HG03354 (cell line): ENCODE results near the gene CELA3A.
"Not testable (repeated sequence)": the region's sequence is repeated elsewhere in the genome, so short reads cannot be mapped to it uniquely, and the experiment has no call there.

Source experiments
- ATAC-seq: cut with Tn5 transposase; IDR thresholded peaks from one replicate; pipeline ENCODE4 v1.9.1; 2021; ENCODE audit warnings: mild to moderate bottlenecking; ENCODE audit not compliant: unreplicated experiment, poor library complexity, severe bottlenecking

CELA3A gene

GRCh38 chr1:21980515-21981220, 20.8 kb upstream of the CELA3A start:
- not testable (repeated sequence) for ATAC-seq

- not testable (repeated sequence) for ATAC-seq
These were observed 20.2 kb upstream of the CELA3A start for GRCh38 chr1:21981253-21981652.

GRCh38 chr1:21982122-21982521, 19.3 kb upstream of the CELA3A start:
- not testable (repeated sequence) for ATAC-seq

- ATAC-seq: not testable (repeated sequence)
These were observed 17.9 kb upstream of the CELA3A start for GRCh38 chr1:21983539-21983938.

- not testable (repeated sequence) for ATAC-seq
These were observed 15.6 kb upstream of the CELA3A start for GRCh38 chr1:21985893-21986292.

GRCh38 chr1:21986386-21986785, 15.1 kb upstream of the CELA3A start:
- ATAC-seq: not testable (repeated sequence)

GRCh38 chr1:21989672-21990393, 11.6 kb upstream of the CELA3A start:
- not testable (repeated sequence) for ATAC-seq

- ATAC-seq: not testable (repeated sequence)
These were observed 9.3 kb upstream of the CELA3A start for GRCh38 chr1:21992186-21992585.

GRCh38 chr1:21994716-21995115, 6.7 kb upstream of the CELA3A start:
- ATAC-seq: not testable (repeated sequence)

- not testable (repeated sequence) for ATAC-seq
These were observed 4.8 kb upstream of the CELA3A start for GRCh38 chr1:21996663-21996970.

- not testable (repeated sequence) for ATAC-seq
These were observed 3.4 kb upstream of the CELA3A start for GRCh38 chr1:21997891-21998623.

- not testable (repeated sequence) for ATAC-seq
These were observed 2.7 kb upstream of the CELA3A start for GRCh38 chr1:21998624-21999294.

- ATAC-seq: not testable (repeated sequence)
These were observed 1.8 kb upstream of the CELA3A start for GRCh38 chr1:21999645-22000044.

GRCh38 chr1:22002461-22002860, 1.0 kb downstream of the CELA3A start:
- not testable (repeated sequence) for ATAC-seq

- ATAC-seq: not testable (repeated sequence)
These were observed 1.4 kb downstream of the CELA3A start for GRCh38 chr1:22002875-22003274.

- ATAC-seq: not testable (repeated sequence)
These were observed 2.5 kb downstream of the CELA3A start for GRCh38 chr1:22003959-22004358.

- not testable (repeated sequence) for ATAC-seq
These were observed 4.0 kb downstream of the CELA3A start for GRCh38 chr1:22005261-22006149.

GRCh38 chr1:22006736-22007135, 5.3 kb downstream of the CELA3A start:
- ATAC-seq: not testable (repeated sequence)

GRCh38 chr1:22007262-22007661, 5.8 kb downstream of the CELA3A start:
- ATAC-seq: not testable (repeated sequence)
